Esophagus muscularis mucosa (tissue), 4 donors: Measurements from ENCODE around the gene GORASP1. TPM values are rescaled to one million over a fixed set of nuclear protein-coding genes. Genes with fewer than 3 reads are reported as not detected.

Experiments used
- DNase-seq: peaks from one replicate; pipeline ENCODE4 v3.0.0-alpha.2; 2017; ENCODE audit errors: extremely low spot score
- H3K27ac ChIP-seq, 4 donors: fragments of 200-600 bp; sonication (generic); replicated peaks in 1 of 4; 1 replicate in 3 of 4; 2 replicates in 1 of 4; pipeline ENCODE4 v1.5.1; 2016 to 2019; ENCODE audit warnings: mild to moderate bottlenecking in 1 of 4
- H3K27me3 ChIP-seq, 4 donors: fragments of 200-600 bp; sonication (generic); one replicate each; pipeline versions ENCODE4 v1.5.1 to v1.6.0; 2016 to 2019
- H3K36me3 ChIP-seq, 4 donors: fragments of 200-600 bp; sonication (generic); one replicate each; pipeline ENCODE4 v1.5.1; 2016 to 2019
- H3K4me1 ChIP-seq, 4 donors: fragments of 200-600 bp; sonication (generic); one replicate each; pipeline ENCODE4 v1.5.1; 2016 to 2019
- H3K4me3 ChIP-seq, 4 donors: fragments of 200-600 bp; sonication (generic); 1 replicate in 2 of 4; 2 replicates in 2 of 4; pipeline ENCODE4 v1.5.1; 2016 to 2019; ENCODE audit warnings: mild to moderate bottlenecking in 4 of 4, moderate library complexity in 1 of 4
- H3K9me3 ChIP-seq, 4 donors: fragments of 200-600 bp; sonication (generic); 1 replicate in 3 of 4; 2 replicates in 1 of 4; pipeline ENCODE4 v1.5.1; 2016 to 2019
- CTCF ChIP-seq, 3 experiments: fragments of 200-600 bp in 2 of 3; fragments of 450-650 bp in 1 of 3; sonication (generic) in 2 of 3; IDR thresholded peaks; one replicate each; pipeline ENCODE4 v1.5.1; 2017 to 2019; ENCODE audit warnings: antibody characterized with exemption in 3 of 3, mild to moderate bottlenecking in 2 of 3, moderate library complexity in 1 of 3
- EP300 ChIP-seq: sonication (generic); formaldehyde crosslinking; IDR thresholded peaks from one replicate; pipeline ENCODE4 v1.6.1; 2017; ENCODE audit warnings: antibody characterized with exemption
- POLR2A ChIP-seq: fragments of 450-650 bp; IDR thresholded peaks from one replicate; pipeline ENCODE4 v1.6.1; 2017; ENCODE audit warnings: antibody characterized with exemption, moderate library complexity, mild to moderate bottlenecking, low read depth
- POLR2AphosphoS5 ChIP-seq, 2 donors: sonication (generic); formaldehyde crosslinking; IDR thresholded peaks; one replicate each; pipeline ENCODE4 v1.6.1; 2017; ENCODE audit warnings: antibody characterized with exemption in 2 of 2
- WGBS: methylation state at CpG from one replicate; pipeline ENCODE4 v1.1.5; 2018; 5-methylcytosine and 5-hydroxymethylcytosine counted together
- intact Hi-C: fragments of 100-400 bp; cut with DNase I; formaldehyde crosslinking; loops from one replicate; pipeline ENCODE4 v1.15.1; 2023
- total RNA-seq, 4 donors: library from RNA; depleted of rRNA; stranded (reverse); fragments of >200 nt; gene quantifications; one replicate each; pipeline versions ENCODE4 v1.1.0 to v1.2.1, GENCODE V29; 2016

GORASP1 gene
- total RNA-seq, 4 donors from 2014 or later: 53.7 to 88.7 (median 67.8) TPM

- 99% methylated on average over 17 of the region's 18 CpGs for WGBS
- intact Hi-C loops: no loop called here
- Histone ChIP-seq H3K36me3 (peaks cover under 1 to 54% (median 46%) of the 10 kb centered on the region in 4 donors), H3K4me1 (peaks cover 38 to 66% (median 41%) of the 10 kb centered on the region in 4 donors), H3K9me3 (no peaks in the 10 kb centered on the region), H3K4me3 (no peak overlapping the region), H3K27ac (no peak overlapping the region), H3K27me3 (no peaks in the 10 kb centered on the region)
- DNase-seq: no peak
- TF ChIP-seq POLR2A: no peak
- no peak for TF ChIP-seq EP300
- TF ChIP-seq POLR2AphosphoS5 (IDR thresholded peaks at IDR 0.05): no peak
These were observed 30.1 kb upstream of the GORASP1 start for GRCh38 chr3:39137435-39137936.

- no peak for DNase-seq
- Histone ChIP-seq H3K4me1 (peaks cover 31 to 59% (median 34%) of the 10 kb centered on the region in 4 donors), H3K9me3 (no peaks in the 10 kb centered on the region), H3K36me3 (peaks cover 0 to 47% (median 39%) of the 10 kb centered on the region in 4 donors), H3K4me3 (no peak overlapping the region), H3K27ac (no peak overlapping the region), H3K27me3 (no peaks in the 10 kb centered on the region)
- WGBS: 95% methylated on average over 16 of the region's 21 CpGs
- intact Hi-C loops: no loop called here
- TF ChIP-seq CTCF (IDR thresholded peaks at IDR 0.05) (no peak), POLR2A (no peak), POLR2AphosphoS5 (IDR thresholded peaks at IDR 0.05) (no peak), EP300 (no peak)
These were observed 29.4 kb upstream of the GORASP1 start for GRCh38 chr3:39136533-39137434.

- peak; percentile 36 for TF ChIP-seq EP300
- peak; percentile 53 to 79 for TF ChIP-seq POLR2AphosphoS5 (IDR thresholded peaks at IDR 0.05)
- TF ChIP-seq CTCF (IDR thresholded peaks at IDR 0.05): no peak
- WGBS: 77% methylated on average over 7 of the region's 8 CpGs
- no peak for DNase-seq
These were observed 27.9 kb upstream of the GORASP1 start for GRCh38 chr3:39135170-39135805.

GRCh38 chr3:39134305-39134704, 26.9 kb upstream of the GORASP1 start:
- 86% methylated on average over 6 of the region's 7 CpGs for WGBS
- Histone ChIP-seq H3K4me3 (no peak overlapping the region), H3K27ac (no peak overlapping the region), H3K27me3 (no peaks in the 10 kb centered on the region), H3K4me1 (peaks cover 7 to 35% (median 11%) of the 10 kb centered on the region in 4 donors), H3K9me3 (no peaks in the 10 kb centered on the region), H3K36me3 (peaks cover 0 to 34% (median 22%) of the 10 kb centered on the region in 4 donors)
- DNase-seq: no peak
- TF ChIP-seq POLR2A (no peak), EP300 (no peak), POLR2AphosphoS5 (IDR thresholded peaks at IDR 0.05) (no peak), CTCF (IDR thresholded peaks at IDR 0.05) (no peak)
- intact Hi-C loops: no loop called here

More at GRCh38 chr3:39135170-39135805, 27.9 kb upstream of the GORASP1 start:
- Histone ChIP-seq H3K27me3 (no peaks in the 10 kb centered on the region), H3K36me3 (peaks cover 0 to 32% (median 26%) of the 10 kb centered on the region in 4 donors), H3K27ac (peak overlapping the region in 2 of 4 donors; percentile 10 to 11), H3K4me3 (no peak overlapping the region), H3K4me1 (peaks cover 16 to 44% (median 19%) of the 10 kb centered on the region in 4 donors), H3K9me3 (no peaks in the 10 kb centered on the region)
- intact Hi-C loops: no loop called here

GRCh38 chr3:39133822-39134221, 26.4 kb upstream of the GORASP1 start:
- WGBS: 84% methylated on average over 5 of the region's 6 CpGs
- TF ChIP-seq CTCF (IDR thresholded peaks at IDR 0.05): no peak
- no peak for DNase-seq
- H3K4me3 ChIP-seq: no peak overlapping the region
- peaks cover 0 to 39% (median 20%) of the 10 kb centered on the region in 4 donors for H3K36me3 ChIP-seq
- H3K9me3 ChIP-seq: no peaks in the 10 kb centered on the region
- no peak overlapping the region for H3K27ac ChIP-seq
- H3K4me1 ChIP-seq: peaks cover 2 to 30% (median 6%) of the 10 kb centered on the region in 4 donors
- H3K27me3 ChIP-seq: no peaks in the 10 kb centered on the region
- intact Hi-C loops: no loop called here
